CD4-positive, alpha-beta T cell treated with Interleukin-6 at 100 ng/mL for 8 hours (primary cell): ENCODE data around the gene SERPINA1.
"Not testable (repeated sequence)": the region's sequence is repeated elsewhere in the genome, so short reads cannot be mapped to it uniquely, and the experiment has no call there.

ENCODE experiments used
- DNase-seq: peaks from one replicate; pipeline ENCODE4 v3.0.0-alpha.2; 2020; ENCODE audit warnings: mixed read lengths, low spot score

SERPINA1 gene

DNA sequence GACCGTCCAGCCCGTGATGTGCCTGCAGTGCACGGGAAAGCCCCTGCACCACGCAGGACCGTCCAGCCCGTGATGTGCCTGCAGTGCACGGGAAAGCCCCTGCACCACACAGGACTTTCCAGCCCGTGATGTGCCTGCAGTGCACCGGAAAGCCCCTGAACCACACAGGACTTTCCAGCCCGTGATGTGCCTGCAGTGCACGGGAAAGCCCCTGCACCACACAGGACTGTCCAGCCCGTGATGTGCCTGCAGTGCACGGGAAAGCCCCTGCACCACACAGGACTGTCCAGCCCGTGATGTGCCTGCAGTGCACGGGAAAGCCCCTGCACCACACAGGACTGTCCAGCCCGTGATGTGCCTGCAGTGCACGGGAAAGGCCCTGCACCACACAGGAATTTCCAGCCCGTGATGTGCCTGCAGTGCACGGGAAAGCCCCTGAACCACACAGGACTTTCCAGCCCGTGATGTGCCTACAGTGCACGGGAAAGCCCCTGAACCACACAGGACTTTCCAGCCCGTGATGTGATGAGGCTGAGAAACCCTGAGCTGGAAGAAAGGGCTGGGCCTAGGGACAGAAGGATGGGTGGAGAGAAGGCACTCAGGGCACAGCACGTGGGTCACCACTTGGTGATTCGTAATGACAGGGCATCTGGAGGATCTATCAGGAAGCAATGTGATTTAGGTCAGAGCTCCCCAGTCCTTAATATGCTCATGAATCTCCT lies 42.2 kb downstream of the SERPINA1 start:
- DNase-seq, result not testable (repeated sequence)

GRCh38 chr14:94345344-94346064 lies 42.9 kb downstream of the SERPINA1 start:
- DNase-seq, result no peak

DNA sequence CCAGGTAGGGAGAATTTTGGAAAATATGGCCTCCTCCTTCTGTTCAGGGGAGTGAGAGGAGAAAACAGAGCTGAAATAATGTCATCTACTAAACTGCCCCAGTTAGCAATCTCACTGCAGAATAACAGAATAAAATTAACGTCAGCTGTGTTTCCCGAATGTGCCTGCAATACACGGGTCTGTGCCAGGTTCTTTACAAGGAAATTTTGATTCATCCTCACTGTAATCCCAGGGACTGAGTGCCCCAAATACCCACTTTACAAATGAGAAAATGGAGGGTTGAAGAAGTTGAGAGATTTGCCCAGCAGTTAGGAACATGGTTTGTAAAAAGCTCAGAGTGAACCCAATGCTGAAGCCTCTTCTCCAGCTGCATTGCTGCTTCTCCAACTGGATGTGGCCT lies 44.0 kb downstream of the SERPINA1 start:
- DNase-seq, result no peak

- DNase-seq, result no peak
These were observed 45.0 kb downstream of the SERPINA1 start for GRCh38 chr14:94343238-94344005.

- no peak for DNase-seq
These were observed 46.0 kb downstream of the SERPINA1 start for GRCh38 chr14:94342334-94342934.

DNA sequence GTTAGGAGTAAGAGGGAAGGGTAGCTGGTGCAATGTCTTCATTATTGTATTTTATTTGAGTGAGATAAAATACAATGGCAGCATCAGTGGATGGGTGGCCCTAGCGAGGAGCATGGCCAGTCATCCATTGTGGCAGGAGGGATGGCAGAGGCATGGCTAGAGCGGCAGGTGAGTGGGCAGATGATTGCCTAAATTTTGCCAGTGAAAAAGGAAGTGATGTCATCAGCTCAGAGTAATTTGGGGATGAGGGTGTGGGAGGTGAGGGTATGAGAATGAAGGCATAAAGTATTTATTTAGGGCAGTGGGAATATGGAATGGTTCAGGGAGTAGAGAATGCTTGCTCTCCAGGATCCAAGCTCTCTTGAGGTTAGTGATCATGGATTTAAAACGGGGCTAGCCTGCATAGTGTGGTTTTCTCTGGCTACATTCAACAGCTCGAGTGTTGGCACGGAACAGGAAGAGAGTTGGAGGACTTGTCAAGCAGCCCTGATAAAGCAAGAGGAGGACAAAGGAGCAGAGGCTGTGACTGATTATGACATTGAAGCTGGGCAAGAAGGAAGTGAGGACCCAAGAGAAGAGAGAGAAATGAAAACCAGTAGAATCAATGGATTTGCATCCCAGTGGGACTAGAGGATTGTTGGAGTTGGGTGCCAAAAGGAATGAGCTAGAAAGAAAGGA lies 46.6 kb downstream of the SERPINA1 start:
- DNase-seq, result no peak

GRCh38 chr14:94340533-94340932 lies 47.9 kb downstream of the SERPINA1 start:
- DNase-seq, result no peak

DNA sequence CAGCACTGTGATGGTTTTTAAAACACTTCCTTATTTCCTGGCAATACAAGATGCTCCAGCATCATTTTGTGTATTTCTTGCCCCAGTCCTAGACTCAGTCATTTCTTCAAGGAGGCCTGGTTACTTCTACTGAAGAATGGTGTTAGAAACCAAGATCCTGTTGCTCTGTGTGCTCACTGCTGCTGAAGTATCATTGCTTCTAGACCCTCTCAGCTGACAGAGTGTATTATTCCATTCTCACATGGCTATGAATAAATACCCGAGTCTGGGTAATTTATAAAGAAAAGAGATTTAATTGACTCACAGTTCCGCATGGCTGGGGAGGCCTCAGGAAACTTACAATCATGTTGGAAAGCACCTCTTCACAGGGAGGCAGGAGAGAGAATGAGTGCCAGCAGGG lies 50.4 kb downstream of the SERPINA1 start:
- no peak for DNase-seq

GRCh38 chr14:94337274-94337673 lies 51.1 kb downstream of the SERPINA1 start:
- no peak for DNase-seq

GRCh38 chr14:94334872-94335271 lies 53.5 kb downstream of the SERPINA1 start:
- DNase-seq, result no peak

GRCh38 chr14:94332587-94332986 lies 55.8 kb downstream of the SERPINA1 start:
- no peak for DNase-seq

GRCh38 chr14:94332063-94332583 lies 56.3 kb downstream of the SERPINA1 start:
- no peak for DNase-seq

DNA sequence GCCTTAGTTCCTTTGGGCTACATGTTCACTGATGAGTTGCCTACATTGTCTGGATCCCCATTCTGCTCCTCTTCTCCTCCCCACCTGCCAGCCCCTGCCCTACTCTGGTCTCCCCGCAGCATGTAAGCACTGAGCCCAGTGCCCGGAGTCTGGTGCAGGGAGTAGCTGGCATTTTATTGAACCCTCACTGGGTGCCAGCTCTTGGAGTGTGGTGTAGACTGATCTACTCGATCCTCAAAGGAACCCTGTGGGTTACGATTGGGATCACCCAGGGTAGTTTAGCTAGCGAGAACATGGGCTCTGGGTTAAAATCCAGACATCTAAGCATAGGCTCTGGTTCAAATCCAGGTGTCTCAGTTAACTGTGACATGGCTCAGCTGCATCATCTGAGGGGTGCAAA lies 56.9 kb downstream of the SERPINA1 start:
- no peak for DNase-seq

GRCh38 chr14:94330857-94331256 lies 57.5 kb downstream of the SERPINA1 start:
- no peak for DNase-seq

- DNase-seq, result no peak
These were observed 58.0 kb downstream of the SERPINA1 start for GRCh38 chr14:94330432-94330831.

GRCh38 chr14:94329857-94330256 lies 58.5 kb downstream of the SERPINA1 start:
- DNase-seq, result no peak

GRCh38 chr14:94328196-94328595 lies 60.2 kb downstream of the SERPINA1 start:
- no peak for DNase-seq
